Transverse colon (tissue), 4 donors: ENCODE data around the gene RNU5D-1. TPM values are rescaled to one million over a fixed set of nuclear protein-coding genes. Genes with fewer than 3 reads are reported as not detected.

Source experiments
- DNase-seq: peaks from one replicate; pipeline ENCODE4 v3.0.0-alpha.2; 2019
- H3K27ac ChIP-seq, 4 donors: fragments of 200-600 bp; sonication (generic); 2 replicates each; pipeline ENCODE4 v1.5.1; 2016 to 2018; ENCODE audit warnings: inconsistent platforms in 4 of 4
- H3K27me3 ChIP-seq: fragments of 200-600 bp; sonication (generic); 2 replicates; pipeline ENCODE4 v1.5.1; 2017; ENCODE audit warnings: inconsistent platforms
- H3K36me3 ChIP-seq, 4 donors: fragments of 200-600 bp; sonication (generic); 2 replicates each; pipeline ENCODE4 v1.5.1; 2017 to 2019; ENCODE audit warnings: inconsistent platforms in 4 of 4
- H3K4me1 ChIP-seq, 4 donors: fragments of 200-600 bp; sonication (generic); 2 replicates each; pipeline ENCODE4 v1.5.1; 2017 to 2020; ENCODE audit warnings: inconsistent platforms in 4 of 4
- H3K4me3 ChIP-seq, 4 donors: fragments of 200-600 bp; sonication (generic); 1 replicate in 1 of 4; 2 replicates in 3 of 4; pipeline versions ENCODE4 v1.5.1 to v1.6.1; 2017 to 2019; ENCODE audit warnings: inconsistent platforms in 4 of 4
- H3K9me3 ChIP-seq, 2 donors: fragments of 200-600 bp; sonication (generic); 2 replicates each; pipeline ENCODE4 v1.5.1; 2017 to 2019; ENCODE audit warnings: inconsistent platforms in 2 of 2
- CTCF ChIP-seq, 5 experiments: fragments of 200-600 bp in 3 of 5; fragments of 450-650 bp in 2 of 5; sonication (generic) in 3 of 5; IDR thresholded peaks; 1 replicate in 2 of 5; 2 replicates in 3 of 5; pipeline ENCODE4 v1.5.1; 2016 to 2017; ENCODE audit warnings: antibody characterized with exemption in 5 of 5, inconsistent platforms in 3 of 5, mild to moderate bottlenecking in 2 of 5, moderate library complexity in 1 of 5
- EP300 ChIP-seq: sonication (generic); formaldehyde crosslinking; IDR thresholded peaks from one replicate; pipeline ENCODE4 v1.6.1; 2017; ENCODE audit warnings: antibody characterized with exemption, low read depth
- POLR2A ChIP-seq: fragments of 450-650 bp; IDR thresholded peaks from one replicate; pipeline ENCODE4 v1.6.1; 2016; ENCODE audit warnings: antibody characterized with exemption, mild to moderate bottlenecking, moderate library complexity
- POLR2AphosphoS5 ChIP-seq, 3 donors: sonication (generic); formaldehyde crosslinking; IDR thresholded peaks; one replicate each; pipeline ENCODE4 v1.6.1; 2016; ENCODE audit warnings: antibody characterized with exemption in 3 of 3
- WGBS, 2 donors: methylation state at CpG; one replicate each; pipeline ENCODE4 v1.1.5; 2018; ENCODE audit warnings: low coverage in 1 of 2; 5-methylcytosine and 5-hydroxymethylcytosine counted together
- in situ Hi-C, 4 donors: fragments of 200-750 bp; cut with MboI; loops; one replicate each; pipeline versions ENCODE4 v1.15.0 to v1.15.1; 2017; ENCODE audit warnings: low sequenced_read_pairs in 3 of 4, low pct_ligation_motif_present in 1 of 4, low pct_unique_long_range_greater_than_20kb in 1 of 4
- intact Hi-C: fragments of 100-400 bp; cut with DNase I; formaldehyde crosslinking; loops from one replicate; pipeline ENCODE4 v1.15.1; 2023; ENCODE audit warnings: low total_unique reads
- total RNA-seq, 4 donors: library from RNA; depleted of rRNA; stranded (reverse); fragments of >200 nt; gene quantifications; one replicate each; pipeline ENCODE4 v1.1.0, GENCODE V29; 2016

The RNU5D-1 gene
- total RNA-seq, 4 donors from 2014 or later = not detected

- in situ Hi-C loops (no loop called here), intact Hi-C loops (no loop called here)
- H3K36me3 ChIP-seq = no peaks in the 10 kb centered on the region
- no peaks in the 10 kb centered on the region for H3K9me3 ChIP-seq
- 81 to 89% methylated on average over 1 to 12 of the region's 12 CpGs for WGBS, 2 donors
- peak; percentile 16 for DNase-seq
- no peak overlapping the region for H3K27ac ChIP-seq
- no peaks in the 10 kb centered on the region for H3K27me3 ChIP-seq
- H3K4me1 ChIP-seq = no peaks in the 10 kb centered on the region
- TF ChIP-seq POLR2A = no peak
- TF ChIP-seq POLR2AphosphoS5 (IDR thresholded peaks at IDR 0.05) = no peak
- no peak for TF ChIP-seq EP300
- no peak for TF ChIP-seq CTCF (IDR thresholded peaks at IDR 0.05)
- H3K4me3 ChIP-seq = no peak overlapping the region
Observed at GRCh38 chr1:44688760-44689446, 42.1 kb downstream of the RNU5D-1 start.

GRCh38 chr1:44685881-44686280, 45.1 kb downstream of the RNU5D-1 start:
- DNase-seq = no peak
- Histone ChIP-seq H3K4me1 (no peaks in the 10 kb centered on the region), H3K4me3 (no peak overlapping the region), H3K27ac (no peak overlapping the region), H3K9me3 (no peaks in the 10 kb centered on the region), H3K27me3 (no peaks in the 10 kb centered on the region), H3K36me3 (no peaks in the 10 kb centered on the region)
- TF ChIP-seq CTCF (IDR thresholded peaks at IDR 0.05) (no peak), POLR2A (no peak), POLR2AphosphoS5 (IDR thresholded peaks at IDR 0.05) (no peak), EP300 (no peak)
- in situ Hi-C loops = no loop called here
- 81 to 84% methylated on average over 5 to 8 of the region's 8 CpGs for WGBS, 2 donors
- intact Hi-C loops = no loop called here

GRCh38 chr1:44685218-44685617, 45.8 kb downstream of the RNU5D-1 start:
- no peak for TF ChIP-seq EP300
- TF ChIP-seq POLR2A = no peak
- no peak for TF ChIP-seq CTCF (IDR thresholded peaks at IDR 0.05)
- no peak for TF ChIP-seq POLR2AphosphoS5 (IDR thresholded peaks at IDR 0.05)
- H3K27me3 ChIP-seq = no peaks in the 10 kb centered on the region
- DNase-seq = no peak
- H3K4me3 ChIP-seq = no peak overlapping the region
- intact Hi-C loops (no loop called here), in situ Hi-C loops (no loop called here)
- no peak overlapping the region for H3K27ac ChIP-seq
- no peaks in the 10 kb centered on the region for H3K9me3 ChIP-seq
- H3K4me1 ChIP-seq = no peaks in the 10 kb centered on the region
- H3K36me3 ChIP-seq = no peaks in the 10 kb centered on the region
- 84% methylated on average over 4 of the region's 4 CpGs; no CpG with 5 or more reads in 1 of the 2 donors for WGBS, 2 donors

GRCh38 chr1:44684525-44684924, 46.4 kb downstream of the RNU5D-1 start:
- intact Hi-C loops = no loop called here
- in situ Hi-C loops = no loop called here
- Histone ChIP-seq H3K9me3 (no peaks in the 10 kb centered on the region), H3K4me1 (no peaks in the 10 kb centered on the region), H3K27ac (no peak overlapping the region), H3K27me3 (no peaks in the 10 kb centered on the region), H3K4me3 (no peak overlapping the region), H3K36me3 (no peaks in the 10 kb centered on the region)
- WGBS, 2 donors = 71% methylated on average over 1 of the region's 1 CpG; no CpG with 5 or more reads in 1 of the 2 donors
- TF ChIP-seq POLR2AphosphoS5 (IDR thresholded peaks at IDR 0.05) = no peak
- no peak for DNase-seq

GRCh38 chr1:44682883-44683265, 48.1 kb downstream of the RNU5D-1 start:
- in situ Hi-C loops = no loop called here

More at GRCh38 chr1:44682883-44683265, 48.1 kb downstream of the RNU5D-1 start:
- DNase-seq = no peak
- H3K27me3 ChIP-seq = no peaks in the 10 kb centered on the region
- no peaks in the 10 kb centered on the region for H3K4me1 ChIP-seq
- 90 to 93% methylated on average over 3 of the region's 3 CpGs for WGBS, 2 donors
- H3K4me3 ChIP-seq = no peak overlapping the region
- no peak for TF ChIP-seq POLR2A
- TF ChIP-seq CTCF (IDR thresholded peaks at IDR 0.05) = no peak
- TF ChIP-seq POLR2AphosphoS5 (IDR thresholded peaks at IDR 0.05) = no peak
- TF ChIP-seq EP300 = no peak
- intact Hi-C loops = no loop called here
- no peaks in the 10 kb centered on the region for H3K9me3 ChIP-seq
- no peak overlapping the region for H3K27ac ChIP-seq
- no peaks in the 10 kb centered on the region for H3K36me3 ChIP-seq
